GM12872 (cell line): ENCODE results near the gene IL16.

ENCODE experiments used
- CTCF ChIP-seq: IDR thresholded peaks from 3 replicates; pipeline ENCODE4 v1.5.1; 2011; ENCODE audit warnings: low read depth, mild to moderate bottlenecking, low read length, moderate library complexity; ENCODE audit not compliant: insufficient read depth

Gene IL16

GRCh38 chr15:81157939-81158223 lies 38.8 kb upstream of the IL16 start:
- no peak for TF ChIP-seq CTCF

- TF ChIP-seq CTCF = no peak
Measured at GRCh38 chr15:81160312-81161159, 36.1 kb upstream of the IL16 start.

- TF ChIP-seq CTCF = no peak
Measured at GRCh38 chr15:81161160-81161673, 35.5 kb upstream of the IL16 start.

- TF ChIP-seq CTCF = no peak
Measured at GRCh38 chr15:81161851-81162250, 34.8 kb upstream of the IL16 start.

- no peak for TF ChIP-seq CTCF
Measured at GRCh38 chr15:81163961-81164800, 32.5 kb upstream of the IL16 start.

- TF ChIP-seq CTCF = no peak
Measured at GRCh38 chr15:81165535-81165934, 31.1 kb upstream of the IL16 start.

- no peak for TF ChIP-seq CTCF
Measured at GRCh38 chr15:81166636-81167305, 29.9 kb upstream of the IL16 start.
